ENCODE results near the gene ZNF385B.

DNA sequence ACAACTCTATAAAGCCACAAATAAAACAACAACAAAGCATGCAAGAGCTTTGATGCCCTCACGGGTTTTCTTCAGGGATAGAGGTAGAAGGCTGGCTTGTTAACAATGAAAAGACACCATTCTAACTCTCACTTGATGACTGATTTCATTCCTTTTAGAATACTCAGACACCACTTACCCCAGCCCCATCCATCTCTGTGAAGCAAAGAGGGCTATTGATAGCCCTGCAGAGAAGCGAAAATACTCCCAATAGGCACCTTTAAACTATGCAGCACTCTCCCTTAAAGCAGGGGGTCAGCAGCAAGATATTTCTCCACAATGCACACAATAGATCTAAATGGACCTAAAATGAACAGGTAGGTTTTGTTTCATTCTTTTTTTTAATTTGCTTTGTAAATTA is 35.1 kb downstream of the ZNF385B start:
- TF ChIP-seq, protein P1, sequence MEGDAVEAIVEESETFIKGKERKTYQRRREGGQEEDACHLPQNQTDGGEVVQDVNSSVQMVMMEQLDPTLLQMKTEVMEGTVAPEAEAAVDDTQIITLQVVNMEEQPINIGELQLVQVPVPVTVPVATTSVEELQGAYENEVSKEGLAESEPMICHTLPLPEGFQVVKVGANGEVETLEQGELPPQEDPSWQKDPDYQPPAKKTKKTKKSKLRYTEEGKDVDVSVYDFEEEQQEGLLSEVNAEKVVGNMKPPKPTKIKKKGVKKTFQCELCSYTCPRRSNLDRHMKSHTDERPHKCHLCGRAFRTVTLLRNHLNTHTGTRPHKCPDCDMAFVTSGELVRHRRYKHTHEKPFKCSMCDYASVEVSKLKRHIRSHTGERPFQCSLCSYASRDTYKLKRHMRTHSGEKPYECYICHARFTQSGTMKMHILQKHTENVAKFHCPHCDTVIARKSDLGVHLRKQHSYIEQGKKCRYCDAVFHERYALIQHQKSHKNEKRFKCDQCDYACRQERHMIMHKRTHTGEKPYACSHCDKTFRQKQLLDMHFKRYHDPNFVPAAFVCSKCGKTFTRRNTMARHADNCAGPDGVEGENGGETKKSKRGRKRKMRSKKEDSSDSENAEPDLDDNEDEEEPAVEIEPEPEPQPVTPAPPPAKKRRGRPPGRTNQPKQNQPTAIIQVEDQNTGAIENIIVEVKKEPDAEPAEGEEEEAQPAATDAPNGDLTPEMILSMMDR (tag by site-specific recombination; IDR thresholded peaks at IDR 0.05): no peak
- no peak for TF ChIP-seq ZNF24 (tag by site-specific recombination; IDR thresholded peaks at IDR 0.05)
- no peak for TF ChIP-seq ZNF302 (tag by site-specific recombination; IDR thresholded peaks at IDR 0.05; ENCODE audit: low read depth)
- TF ChIP-seq, protein P2, sequence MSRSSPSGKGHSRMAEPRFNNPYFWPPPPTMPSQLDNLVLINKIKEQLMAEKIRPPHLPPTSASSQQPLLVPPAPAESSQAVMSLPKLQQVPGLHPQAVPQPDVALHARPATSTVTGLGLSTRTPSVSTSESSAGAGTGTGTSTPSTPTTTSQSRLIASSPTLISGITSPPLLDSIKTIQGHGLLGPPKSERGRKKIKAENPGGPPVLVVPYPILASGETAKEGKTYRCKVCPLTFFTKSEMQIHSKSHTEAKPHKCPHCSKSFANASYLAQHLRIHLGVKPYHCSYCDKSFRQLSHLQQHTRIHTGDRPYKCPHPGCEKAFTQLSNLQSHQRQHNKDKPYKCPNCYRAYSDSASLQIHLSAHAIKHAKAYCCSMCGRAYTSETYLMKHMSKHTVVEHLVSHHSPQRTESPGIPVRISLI (tag by site-specific recombination; IDR thresholded peaks at IDR 0.05): no peak
- TF ChIP-seq YY2 (tag by site-specific recombination; IDR thresholded peaks at IDR 0.05): no peak
- no peak for TF ChIP-seq WT1 (tag by site-specific recombination; IDR thresholded peaks at IDR 0.05)
- TF ChIP-seq GLI4 (tag by site-specific recombination; IDR thresholded peaks at IDR 0.05): no peak
- TF ChIP-seq ZNF501 (tag by site-specific recombination; IDR thresholded peaks at IDR 0.05): no peak
